GM23338 (cell line): Measurements from ENCODE around the gene IQCK. TPM values are rescaled to one million over a fixed set of nuclear protein-coding genes. Genes with fewer than 3 reads are reported as not detected.

Source experiments
- ATAC-seq: fragments of 200-7000 bp; cut with Tn5 transposase; 3 replicates; pipeline ENCODE4 v1.9.1; 2020
- DNase-seq: peaks from one replicate; pipeline ENCODE4 v3.0.0-alpha.2; 2015; ENCODE audit warnings: low spot score
- H2AFZ ChIP-seq: fragments of 200-600 bp; sonication (generic); 2 replicates; pipeline ENCODE4 v1.8.0; 2016; ENCODE audit warnings: antibody characterized with exemption, mild to moderate bottlenecking, moderate library complexity
- H3F3A ChIP-seq: fragments of 200-600 bp; sonication (generic); replicated peaks from 2 replicates; pipeline ENCODE4 v1.8.0; 2017; ENCODE audit warnings: antibody characterized with exemption, mixed run types, low read depth
- H3K27ac ChIP-seq: fragments of 200-600 bp; sonication (generic); 2 replicates; pipeline ENCODE4 v1.6.1; 2016; ENCODE audit warnings: low read depth
- H3K27me3 ChIP-seq: fragments of 200-600 bp; sonication (generic); 2 replicates; pipeline ENCODE4 v1.8.0; 2016; ENCODE audit warnings: mild to moderate bottlenecking, mixed run types, moderate library complexity; ENCODE audit not compliant: insufficient read depth
- H3K36me3 ChIP-seq: fragments of 200-600 bp; sonication (generic); 2 replicates; pipeline ENCODE4 v1.8.0; 2016; ENCODE audit warnings: mild to moderate bottlenecking; ENCODE audit not compliant: insufficient read depth
- H3K4me1 ChIP-seq: fragments of 200-600 bp; sonication (generic); 2 replicates; pipeline ENCODE4 v1.8.0; 2016; ENCODE audit warnings: mild to moderate bottlenecking, moderate library complexity; ENCODE audit not compliant: insufficient read depth
- H3K4me2 ChIP-seq: fragments of 200-600 bp; sonication (generic); 2 replicates; pipeline ENCODE4 v1.7.1; 2017; ENCODE audit warnings: mixed run types
- H3K4me3 ChIP-seq: fragments of 200-600 bp; sonication (generic); 2 replicates; pipeline ENCODE4 v1.6.1; 2016; ENCODE audit warnings: mixed run types
- H3K79me2 ChIP-seq: fragments of 200-600 bp; sonication (generic); replicated peaks from 2 replicates; pipeline ENCODE4 v1.8.0; 2017; ENCODE audit warnings: mild to moderate bottlenecking; ENCODE audit not compliant: insufficient read depth
- H3K9me2 ChIP-seq: fragments of 200-600 bp; sonication (generic); 2 replicates; pipeline ENCODE4 v1.8.0; 2017; ENCODE audit not compliant: insufficient read depth
- H4K20me1 ChIP-seq: fragments of 200-600 bp; sonication (generic); replicated peaks from 2 replicates; pipeline ENCODE4 v1.8.0; 2017; ENCODE audit warnings: mild to moderate bottlenecking; ENCODE audit not compliant: insufficient read depth
- H3K27ac Mint-ChIP-seq: 2 replicates; pipeline ENCODE4 v1.8.0; 2020; ENCODE audit warnings: inconsistent platforms, mild to moderate bottlenecking, moderate library complexity, mixed read lengths
- H3K27me3 Mint-ChIP-seq: 3 replicates; pipeline ENCODE4 v1.8.0; 2022; ENCODE audit warnings: low read depth, mild to moderate bottlenecking, moderate library complexity, mixed read lengths, inconsistent platforms; ENCODE audit not compliant: insufficient read depth, poor library complexity
- H3K36me3 Mint-ChIP-seq: 3 replicates; pipeline ENCODE4 v1.8.0; 2021; ENCODE audit warnings: low read depth, mild to moderate bottlenecking, inconsistent platforms, moderate library complexity, mixed read lengths
- H3K4me1 Mint-ChIP-seq: 3 replicates; pipeline ENCODE4 v1.8.0; 2020; ENCODE audit warnings: mild to moderate bottlenecking, inconsistent platforms, mixed read lengths
- H3K4me3 Mint-ChIP-seq: 3 replicates; pipeline ENCODE4 v1.8.0; 2021; ENCODE audit warnings: moderate library complexity, mild to moderate bottlenecking, inconsistent platforms, mixed read lengths
- H3K9me3 Mint-ChIP-seq: 3 replicates; pipeline ENCODE4 v1.8.0; 2020; ENCODE audit warnings: moderate library complexity, mild to moderate bottlenecking, inconsistent platforms, mixed read lengths
- CREB1 ChIP-seq: fragments of 250-450 bp; sonication (Bioruptor Pico); IDR thresholded peaks from 2 replicates; pipeline ENCODE4 v1.5.0; 2020; ENCODE audit warnings: low read depth, mild to moderate bottlenecking, moderate library complexity
- CTCF ChIP-seq, 2 experiments: fragments of 200-600 bp in 1 of 2; sonication (generic) in 1 of 2; conservative IDR thresholded peaks; 2 replicates each; pipeline versions ENCODE4 v1.5.1 to v1.6.1; 2016 to 2017; ENCODE audit warnings: antibody characterized with exemption in 2 of 2, low read depth in 2 of 2, mild to moderate bottlenecking in 2 of 2, moderate library complexity in 1 of 2
- ETS1 ChIP-seq: IDR thresholded peaks from 2 replicates; pipeline ENCODE4 v1.6.1; 2016; ENCODE audit warnings: antibody characterized with exemption
- EZH2 ChIP-seq: fragments of 200-600 bp; sonication (generic); IDR thresholded peaks from one replicate; pipeline ENCODE4 v1.8.0; 2017; ENCODE audit warnings: antibody characterized with exemption, mild to moderate bottlenecking, low read depth; ENCODE audit not compliant: unreplicated experiment
- JUNB ChIP-seq: IDR thresholded peaks from one replicate; pipeline ENCODE4 v1.6.1; 2016; ENCODE audit warnings: antibody characterized with exemption; ENCODE audit not compliant: unreplicated experiment
- NANOG ChIP-seq: IDR thresholded peaks from 2 replicates; pipeline ENCODE4 v1.6.1; 2016; ENCODE audit warnings: antibody characterized with exemption, borderline replicate concordance
- POLR2AphosphoS5 ChIP-seq: IDR thresholded peaks from 2 replicates; pipeline ENCODE4 v1.6.1; 2016; ENCODE audit warnings: antibody characterized with exemption, low read depth
- REST ChIP-seq: IDR thresholded peaks from one replicate; pipeline ENCODE4 v1.6.1; 2018; ENCODE audit warnings: antibody characterized with exemption; ENCODE audit not compliant: unreplicated experiment
- STAT1 ChIP-seq: IDR thresholded peaks from one replicate; pipeline ENCODE4 v1.6.1; 2016; ENCODE audit warnings: antibody characterized with exemption; ENCODE audit not compliant: unreplicated experiment
- ZNF114 ChIP-seq: fragments of 250-450 bp; sonication (Bioruptor Pico); IDR thresholded peaks from 2 replicates; pipeline ENCODE4 v1.5.0; 2020; ENCODE audit warnings: mild to moderate bottlenecking, moderate library complexity
- ZNF331 ChIP-seq: fragments of 250-450 bp; sonication (Bioruptor Pico); IDR thresholded peaks from 2 replicates; pipeline ENCODE4 v1.5.0; 2020; ENCODE audit warnings: low read depth, mild to moderate bottlenecking, moderate library complexity
- ZNF462 ChIP-seq: fragments of 250-450 bp; sonication (Bioruptor Pico); IDR thresholded peaks from 2 replicates; pipeline ENCODE4 v1.5.0; 2020; ENCODE audit warnings: mild to moderate bottlenecking, moderate library complexity
- polyA plus RNA-seq: library from polyadenylated mRNA; unstranded; fragments of >200 nt; fragmentation: Nextera tagmentation; extraction: Ambion mirVana; gene quantifications from 2 replicates; pipeline ENCODE4 v1.2.1, GENCODE V29; 2016
- total RNA-seq: library from RNA; depleted of rRNA; stranded (reverse); fragments of >200 nt; shearing (Covaris generic); gene quantifications from 2 replicates; pipeline ENCODE4 v1.2.3, GENCODE V29; 2014

IQCK gene
- total and polyA plus RNA-seq, 2 experiments from 2014 or later: 7.6 to 10.0 TPM

- Histone ChIP-seq H3K4me1 (no peaks in the 10 kb centered on the region; the same call in 1 of the 2 replicates), H3K79me2 (no peaks in the 10 kb centered on the region), H3K27ac (no peak overlapping the region), H4K20me1 (no peaks in the 10 kb centered on the region), H3K36me3 (no peaks in the 10 kb centered on the region), H3F3A (no peaks in the 10 kb centered on the region), H2AFZ (no peak overlapping the region), H3K4me2 (no peak overlapping the region), H3K9me2 (no peaks in the 10 kb centered on the region), H3K27me3 (no peaks in the 10 kb centered on the region), H3K4me3 (no peak overlapping the region)
- TF ChIP-seq CTCF (conservative IDR thresholded peaks at IDR 0.05; ENCODE audit: low read depth in 2 of 2): no peak
- TF ChIP-seq ETS1: no peak
- TF ChIP-seq POLR2AphosphoS5: no peak
- TF ChIP-seq CREB1: no peak
- TF ChIP-seq ZNF114 (CRISPR knock-in tag): no peak
- TF ChIP-seq ZNF462: no peak
- TF ChIP-seq JUNB: no peak
- TF ChIP-seq EZH2: no peak
- no peak for TF ChIP-seq STAT1
- no peak for TF ChIP-seq REST
- no peak for TF ChIP-seq NANOG
- no peak for TF ChIP-seq ZNF331 (CRISPR knock-in tag)
- no peak for DNase-seq
- Mint-ChIP-seq H3K36me3 (no peaks in the 10 kb centered on the region; the same call in 2 of the 3 replicates), H3K27ac (no peak overlapping the region), H3K4me1 (no peaks in the 10 kb centered on the region), H3K27me3 (no peaks in the 10 kb centered on the region), H3K9me3 (no peaks in the 10 kb centered on the region), H3K4me3 (no peak overlapping the region)
- no peak for ATAC-seq
Measured at GRCh38 chr16:19751478-19752385, 33.7 kb downstream of the IQCK start.
